ENCODE data around the gene PNMA3.

- TF ChIP-seq POLR2A (IDR thresholded peaks at IDR 0.05; ENCODE audit: low read depth), result no peak
- TF ChIP-seq, protein P1, sequence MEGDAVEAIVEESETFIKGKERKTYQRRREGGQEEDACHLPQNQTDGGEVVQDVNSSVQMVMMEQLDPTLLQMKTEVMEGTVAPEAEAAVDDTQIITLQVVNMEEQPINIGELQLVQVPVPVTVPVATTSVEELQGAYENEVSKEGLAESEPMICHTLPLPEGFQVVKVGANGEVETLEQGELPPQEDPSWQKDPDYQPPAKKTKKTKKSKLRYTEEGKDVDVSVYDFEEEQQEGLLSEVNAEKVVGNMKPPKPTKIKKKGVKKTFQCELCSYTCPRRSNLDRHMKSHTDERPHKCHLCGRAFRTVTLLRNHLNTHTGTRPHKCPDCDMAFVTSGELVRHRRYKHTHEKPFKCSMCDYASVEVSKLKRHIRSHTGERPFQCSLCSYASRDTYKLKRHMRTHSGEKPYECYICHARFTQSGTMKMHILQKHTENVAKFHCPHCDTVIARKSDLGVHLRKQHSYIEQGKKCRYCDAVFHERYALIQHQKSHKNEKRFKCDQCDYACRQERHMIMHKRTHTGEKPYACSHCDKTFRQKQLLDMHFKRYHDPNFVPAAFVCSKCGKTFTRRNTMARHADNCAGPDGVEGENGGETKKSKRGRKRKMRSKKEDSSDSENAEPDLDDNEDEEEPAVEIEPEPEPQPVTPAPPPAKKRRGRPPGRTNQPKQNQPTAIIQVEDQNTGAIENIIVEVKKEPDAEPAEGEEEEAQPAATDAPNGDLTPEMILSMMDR (IDR thresholded peaks at IDR 0.05), result no peak
- no peak for TF ChIP-seq POLR2AphosphoS5 (IDR thresholded peaks at IDR 0.05)
These were observed 9.1 kb downstream of the PNMA3 start for GRCh38 chrX:153065389-153065788.

Data from esophagus muscularis mucosa (tissue), 3 donors.